ENCODE data around the gene VPREB3.

VPREB3 gene

GRCh38 chr22:23754220-23754919 lies at the start of gene VPREB3:
Gene VPREB3 (minus strand): TSS chr22:23754425. CDS start chr22:23754363, 62 bp downstream.
- no peak for DNase-seq (ENCODE audit: low spot score)

GRCh38 chr22:23803001-23803819 lies 49.0 kb upstream of the VPREB3 start:
- peak; percentile 40 for DNase-seq (ENCODE audit: low spot score)

GRCh38 chr22:23801886-23802377 lies 47.7 kb upstream of the VPREB3 start:
- no peak for DNase-seq (ENCODE audit: low spot score)

- no peak for DNase-seq (ENCODE audit: low spot score)
Measured at GRCh38 chr22:23801238-23801821, 47.1 kb upstream of the VPREB3 start.

GRCh38 chr22:23800297-23801237 lies 46.3 kb upstream of the VPREB3 start:
- no peak for DNase-seq (ENCODE audit: low spot score)

- no peak for DNase-seq (ENCODE audit: low spot score)
Measured at GRCh38 chr22:23796461-23796860, 42.2 kb upstream of the VPREB3 start.

GRCh38 chr22:23793326-23793725 lies 39.1 kb upstream of the VPREB3 start:
- no peak for DNase-seq (ENCODE audit: low spot score)

GRCh38 chr22:23791738-23792645 lies 37.8 kb upstream of the VPREB3 start:
- no peak for DNase-seq (ENCODE audit: low spot score)

- DNase-seq (ENCODE audit: low spot score), result peak; percentile 74
Measured at GRCh38 chr22:23790819-23791737, 36.9 kb upstream of the VPREB3 start.

GRCh38 chr22:23789638-23790037 lies 35.4 kb upstream of the VPREB3 start:
- DNase-seq (ENCODE audit: low spot score), result peak; percentile 26

- no peak for DNase-seq (ENCODE audit: low spot score)
Measured at GRCh38 chr22:23789121-23789520, 34.9 kb upstream of the VPREB3 start.

GRCh38 chr22:23787910-23788309 lies 33.7 kb upstream of the VPREB3 start:
- no peak for DNase-seq (ENCODE audit: low spot score)

GRCh38 chr22:23787600-23787896 lies 33.3 kb upstream of the VPREB3 start:
- DNase-seq (ENCODE audit: low spot score), result no peak

GRCh38 chr22:23786752-23787599 lies 32.8 kb upstream of the VPREB3 start, which contains the start of gene SMARCB1:
Gene SMARCB1 (plus strand): TSS chr22:23786966. CDS start chr22:23787170, 204 bp downstream.
- DNase-seq (ENCODE audit: low spot score), result peak; percentile 93

- DNase-seq (ENCODE audit: low spot score), result peak; percentile 55
Measured at GRCh38 chr22:23786261-23786710, 32.1 kb upstream of the VPREB3 start.

- DNase-seq (ENCODE audit: low spot score), result no peak
Measured at GRCh38 chr22:23784215-23784732, 30.0 kb upstream of the VPREB3 start.

GRCh38 chr22:23783265-23784150 lies 29.3 kb upstream of the VPREB3 start:
- DNase-seq (ENCODE audit: low spot score), result peak; percentile 55
